Mesothelial cell of epicardium (in vitro differentiated cells): ENCODE data around the gene ICOS. TPM values are rescaled to one million over a fixed set of nuclear protein-coding genes. Genes with fewer than 3 reads are reported as not detected.

Experiments used
- DNase-seq, 2 experiments: peaks; one replicate each; pipeline ENCODE4 v3.0.0; 2021; ENCODE audit warnings: low spot score in 2 of 2; ENCODE audit not compliant: unreplicated experiment in 2 of 2
- H3K27ac Mint-ChIP-seq: 2 replicates; pipeline ENCODE4 v1.8.0; 2021; ENCODE audit warnings: mixed read lengths
- H3K27me3 Mint-ChIP-seq: 2 replicates; pipeline ENCODE4 v1.8.0; 2021; ENCODE audit warnings: low read depth, mixed read lengths
- H3K36me3 Mint-ChIP-seq: 2 replicates; pipeline ENCODE4 v1.8.0; 2021; ENCODE audit warnings: mixed read lengths
- H3K4me1 Mint-ChIP-seq: 2 replicates; pipeline ENCODE4 v1.8.0; 2021; ENCODE audit warnings: mixed read lengths
- H3K4me3 Mint-ChIP-seq: 2 replicates; pipeline ENCODE4 v1.8.0; 2021; ENCODE audit warnings: mild to moderate bottlenecking, moderate library complexity, mixed read lengths
- H3K9me3 Mint-ChIP-seq: 2 replicates; pipeline ENCODE4 v1.8.0; 2021; ENCODE audit warnings: mixed read lengths
- CTCF ChIP-seq: fragments of 200-600 bp; sonication (generic); IDR thresholded peaks from one replicate; pipeline ENCODE4 v1.5.0; 2021; ENCODE audit warnings: antibody characterized with exemption; ENCODE audit not compliant: unreplicated experiment
- total RNA-seq: library from RNA; stranded (reverse); gene quantifications from 3 replicates; pipeline ENCODE4 v1.2.1, GENCODE V29; 2021

Gene ICOS
- total RNA-seq, 1 donor from 2014 or later, result not detected

- H3K9me3 Mint-ChIP-seq, result peaks cover 18% of the 10 kb centered on the region
- no peak for TF ChIP-seq CTCF
- H3K27me3 Mint-ChIP-seq, result no peaks in the 10 kb centered on the region
- DNase-seq, result no peak
- H3K27ac Mint-ChIP-seq, result no peak overlapping the region
- peaks cover 8% of the 10 kb centered on the region for H3K4me1 Mint-ChIP-seq
- no peak overlapping the region for H3K4me3 Mint-ChIP-seq
- peaks cover 9% of the 10 kb centered on the region for H3K36me3 Mint-ChIP-seq
These were observed 36.3 kb upstream of the ICOS start for GRCh38 chr2:203900253-203900652.

GRCh38 chr2:203904022-203904421 lies 32.5 kb upstream of the ICOS start:
- no peak overlapping the region for H3K27ac Mint-ChIP-seq
- no peaks in the 10 kb centered on the region for H3K4me1 Mint-ChIP-seq
- peaks cover 18% of the 10 kb centered on the region for H3K9me3 Mint-ChIP-seq
- H3K27me3 Mint-ChIP-seq, result no peaks in the 10 kb centered on the region
- no peak for DNase-seq
- H3K36me3 Mint-ChIP-seq, result peaks cover 9% of the 10 kb centered on the region
- H3K4me3 Mint-ChIP-seq, result no peak overlapping the region
- no peak for TF ChIP-seq CTCF

GRCh38 chr2:203905656-203906055 lies 30.9 kb upstream of the ICOS start:
- no peak for TF ChIP-seq CTCF
- Mint-ChIP-seq H3K9me3 (peaks cover 16% of the 10 kb centered on the region), H3K4me1 (peaks cover 5% of the 10 kb centered on the region), H3K27me3 (no peaks in the 10 kb centered on the region), H3K36me3 (peaks cover 9% of the 10 kb centered on the region), H3K27ac (no peak overlapping the region), H3K4me3 (no peak overlapping the region)
- DNase-seq, result no peak

GRCh38 chr2:203908066-203908796 lies 28.3 kb upstream of the ICOS start:
- Mint-ChIP-seq H3K27me3 (no peaks in the 10 kb centered on the region), H3K4me3 (no peak overlapping the region), H3K27ac (no peak overlapping the region), H3K4me1 (peaks cover 5% of the 10 kb centered on the region), H3K9me3 (no peaks in the 10 kb centered on the region), H3K36me3 (no peaks in the 10 kb centered on the region)
- no peak for DNase-seq
- TF ChIP-seq CTCF, result no peak

GRCh38 chr2:203908797-203909185 lies 27.8 kb upstream of the ICOS start:
- Mint-ChIP-seq H3K9me3 (no peaks in the 10 kb centered on the region), H3K27me3 (no peaks in the 10 kb centered on the region), H3K36me3 (no peaks in the 10 kb centered on the region), H3K27ac (no peak overlapping the region), H3K4me3 (no peak overlapping the region), H3K4me1 (peaks cover 5% of the 10 kb centered on the region)
- TF ChIP-seq CTCF, result no peak
- DNase-seq, result no peak
